Smooth muscle cell of the brain vasculature (primary cell): Measurements from ENCODE around the gene NLK.
"Not testable (repeated sequence)": the region's sequence is repeated elsewhere in the genome, so short reads cannot be mapped to it uniquely, and the experiment has no call there.

ENCODE experiments used
- DNase-seq: peaks from one replicate; pipeline ENCODE4 v3.0.0-alpha.2; 2012; ENCODE audit warnings: low read depth, low spot score

The NLK gene

DNA sequence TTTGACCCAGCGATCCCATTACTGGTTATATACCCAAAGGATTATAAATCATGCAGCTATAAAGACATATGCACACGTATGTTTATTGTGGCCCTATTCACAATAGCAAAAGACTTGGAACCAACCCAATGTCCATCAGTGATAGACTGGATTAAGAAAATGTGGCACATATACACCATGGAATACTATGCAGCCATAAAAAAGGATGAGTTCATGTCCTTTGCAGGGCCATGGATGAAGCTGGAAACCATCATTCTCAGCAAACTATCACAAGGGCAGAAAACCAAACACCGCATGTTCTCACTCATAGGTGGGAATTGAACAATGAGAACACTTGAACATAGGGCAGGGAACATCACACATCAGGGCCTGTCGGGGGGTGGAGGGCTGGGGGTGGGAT is 112.9 kb downstream of the NLK start:
- DNase-seq, result not testable (repeated sequence)

DNA sequence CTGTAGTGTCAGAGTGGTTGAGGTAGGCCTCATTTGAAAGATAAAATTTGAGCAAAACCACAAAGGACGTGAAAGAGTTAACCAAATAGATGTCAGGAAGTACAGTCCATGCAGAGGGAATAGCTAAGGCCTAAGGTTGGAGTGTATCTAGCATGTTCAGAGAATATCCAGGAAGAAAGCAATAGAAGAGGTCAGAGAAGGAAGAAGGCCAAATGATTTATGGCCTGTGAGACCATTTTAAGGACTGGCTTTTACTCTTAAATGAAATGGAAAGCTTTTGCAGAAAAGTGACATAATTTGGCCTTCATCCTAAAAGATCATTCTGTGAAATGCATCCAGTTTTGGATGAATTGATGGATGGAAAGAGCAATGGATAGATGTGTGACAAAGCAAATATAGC is 116.5 kb downstream of the NLK start:
- DNase-seq, result no peak

DNA sequence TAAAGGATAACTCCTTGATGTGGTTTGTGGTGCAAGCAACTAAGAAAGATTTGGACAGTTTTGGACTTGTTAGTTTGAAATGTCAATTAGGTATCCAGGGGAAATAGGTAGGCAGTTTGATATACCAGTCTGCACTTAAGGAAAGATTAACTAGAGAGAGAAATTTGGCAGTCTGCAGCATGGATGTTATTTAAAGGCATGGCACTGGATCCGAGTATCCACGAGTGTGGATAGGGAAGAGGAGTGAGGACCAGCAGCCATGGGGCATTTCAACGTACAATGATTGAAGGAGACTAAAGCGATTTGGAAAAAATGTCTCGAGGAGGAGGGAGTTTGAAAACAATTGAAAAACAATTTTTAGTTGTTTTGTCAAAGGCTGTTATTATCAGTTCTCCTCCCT is 117.4 kb downstream of the NLK start:
- DNase-seq, result no peak

DNA sequence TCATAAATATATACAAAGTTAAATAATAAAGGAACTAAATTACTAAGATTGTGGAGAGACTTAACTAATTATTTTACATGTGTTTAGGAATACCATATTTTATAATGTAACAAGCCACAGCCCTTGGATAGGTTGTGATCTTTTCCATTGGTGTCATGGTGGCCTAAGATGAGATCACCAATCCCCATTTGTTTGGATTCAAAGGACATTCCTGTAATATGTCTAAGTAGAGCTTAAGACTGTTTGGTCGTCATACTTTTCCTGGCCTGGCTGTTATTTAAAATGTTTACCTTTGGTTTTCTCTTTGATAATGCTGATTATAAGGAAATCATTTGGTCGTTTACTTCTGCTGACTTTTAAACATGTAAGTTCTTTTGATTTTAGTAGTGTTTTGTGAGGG is 118.1 kb downstream of the NLK start:
- no peak for DNase-seq

DNA sequence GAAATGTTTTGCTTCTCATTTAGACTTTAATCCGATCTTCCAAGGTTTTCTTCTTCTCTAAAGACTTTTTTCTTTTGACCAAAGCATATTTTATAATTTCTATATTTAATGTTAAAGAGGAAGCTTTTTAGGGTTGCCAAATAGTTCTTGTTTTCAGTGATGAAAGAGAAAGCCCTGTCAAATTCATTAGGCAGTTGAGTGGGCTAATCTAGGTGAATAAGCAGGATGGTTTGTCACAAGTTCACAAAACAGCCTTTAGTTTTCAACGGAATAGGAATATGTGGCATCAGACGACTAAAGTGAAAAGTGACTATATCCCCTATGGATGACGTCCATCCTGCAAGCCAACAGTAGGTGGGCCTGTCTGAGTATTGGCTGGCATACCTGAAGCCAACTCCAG is 118.8 kb downstream of the NLK start:
- no peak for DNase-seq

DNA sequence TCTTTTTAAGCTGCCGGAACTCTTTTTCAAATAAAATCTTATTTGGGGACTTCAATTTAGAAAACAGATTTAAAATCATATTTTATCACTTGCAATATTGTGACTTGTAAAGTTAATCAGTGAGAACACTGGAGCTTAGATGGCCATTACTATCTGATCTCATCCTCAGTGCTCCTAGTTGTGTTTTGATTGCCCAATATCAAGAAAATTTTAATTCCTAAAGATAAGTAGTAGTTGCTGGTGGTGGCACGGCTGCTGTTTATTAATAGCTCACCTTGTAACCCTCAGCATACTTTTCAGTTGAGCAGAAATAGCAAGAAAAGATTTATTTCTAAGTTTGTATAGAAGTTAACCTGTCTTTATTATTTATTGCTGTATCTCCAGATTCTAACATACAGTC is 124.0 kb downstream of the NLK start:
- DNase-seq, result no peak

DNA sequence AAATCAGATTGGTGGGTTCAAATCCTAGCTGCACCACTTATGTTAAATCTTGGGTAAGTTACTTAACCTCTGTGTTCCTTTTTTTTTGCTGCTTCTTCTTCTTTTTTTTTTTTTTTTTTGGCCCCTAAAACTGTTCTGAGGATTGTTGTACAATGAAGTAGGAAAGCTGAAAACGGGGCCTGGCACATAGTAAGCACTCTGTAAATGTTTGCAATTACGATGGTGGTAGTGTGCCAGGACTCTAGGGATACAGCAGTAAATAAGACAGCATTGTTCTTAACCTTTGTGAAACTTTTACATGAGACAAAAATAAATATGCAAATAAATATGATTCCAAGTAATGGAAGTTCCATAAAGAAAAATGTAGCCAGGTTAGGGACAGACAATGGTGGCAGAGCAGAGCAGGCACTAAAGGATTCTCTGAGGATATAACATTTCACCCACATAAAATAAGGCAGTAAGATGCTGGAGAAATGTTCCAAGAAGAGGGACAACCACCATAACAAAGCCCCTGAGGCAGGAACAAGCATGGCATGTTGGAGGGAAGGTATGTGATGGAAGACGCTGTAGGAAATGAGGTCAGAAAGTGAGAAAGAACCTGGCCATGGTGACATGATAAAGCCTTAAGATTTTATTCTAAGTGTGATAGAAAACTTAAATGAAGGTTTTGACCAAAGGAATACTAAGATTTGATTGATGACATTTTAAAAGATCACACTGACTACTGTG is 127.3 kb downstream of the NLK start:
- DNase-seq, result no peak

DNA sequence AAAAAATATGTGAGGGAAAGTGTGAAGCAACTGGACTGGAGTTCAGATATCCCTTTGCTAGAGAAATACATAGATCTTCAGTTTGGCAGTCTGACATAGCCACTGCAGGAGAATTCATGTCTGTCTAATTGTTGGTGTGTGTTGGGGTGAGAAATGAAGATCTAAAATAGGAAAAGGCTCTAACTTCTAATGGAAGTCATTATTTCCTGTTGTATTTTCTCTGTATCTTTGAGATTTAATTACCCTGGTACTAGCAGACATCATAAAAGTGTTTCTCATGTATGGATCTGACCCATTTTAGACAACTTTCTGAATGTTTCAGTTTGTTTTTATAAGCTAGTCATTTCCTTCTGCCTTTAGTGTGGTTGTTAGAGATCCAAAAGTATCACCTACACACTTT is 128.3 kb downstream of the NLK start:
- DNase-seq, result no peak

DNA sequence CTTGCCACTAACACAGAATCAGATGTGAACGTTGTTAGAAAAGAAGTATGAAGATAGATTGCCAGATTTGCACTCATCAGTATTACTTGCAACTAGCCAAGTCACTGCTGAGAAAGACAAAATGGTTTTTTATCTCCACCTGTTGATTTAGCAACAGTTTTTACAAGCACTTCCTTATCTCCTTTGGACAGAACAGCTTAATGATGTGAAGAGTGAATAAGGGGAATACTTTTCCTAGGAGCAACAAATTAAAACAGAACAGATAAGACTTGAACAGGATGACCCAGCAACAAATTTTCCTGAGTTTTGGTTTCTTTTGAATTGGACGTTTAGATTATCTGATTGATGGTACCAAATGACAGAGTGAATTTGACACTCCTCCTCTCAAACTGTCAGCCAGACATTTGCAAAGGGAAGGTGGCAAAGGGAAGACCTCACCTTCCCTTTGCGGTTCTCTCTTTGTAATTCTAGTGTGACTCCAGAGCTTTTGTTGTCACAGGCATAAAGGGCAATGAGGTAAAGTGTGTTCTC is 130.6 kb downstream of the NLK start:
- no peak for DNase-seq

DNA sequence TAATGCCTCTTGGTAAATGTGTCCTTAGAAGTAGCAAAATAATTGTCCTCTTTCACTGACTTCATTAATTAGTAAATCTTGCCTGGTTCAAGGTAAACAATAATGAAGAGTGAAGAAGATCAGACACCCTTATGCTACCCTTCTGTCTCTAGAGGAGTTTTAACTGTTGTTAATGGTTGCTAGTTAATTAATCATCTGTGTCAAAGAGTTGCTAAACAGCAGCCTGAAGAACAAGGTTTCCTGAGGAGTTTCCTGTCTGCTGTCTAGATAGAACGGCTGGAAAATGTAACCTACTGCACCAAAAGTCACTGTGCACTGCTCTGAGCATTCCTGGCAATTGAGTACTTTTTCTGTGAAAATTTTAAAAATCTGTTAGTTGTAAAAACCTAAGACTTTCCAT is 131.3 kb downstream of the NLK start:
- DNase-seq, result no peak

DNA sequence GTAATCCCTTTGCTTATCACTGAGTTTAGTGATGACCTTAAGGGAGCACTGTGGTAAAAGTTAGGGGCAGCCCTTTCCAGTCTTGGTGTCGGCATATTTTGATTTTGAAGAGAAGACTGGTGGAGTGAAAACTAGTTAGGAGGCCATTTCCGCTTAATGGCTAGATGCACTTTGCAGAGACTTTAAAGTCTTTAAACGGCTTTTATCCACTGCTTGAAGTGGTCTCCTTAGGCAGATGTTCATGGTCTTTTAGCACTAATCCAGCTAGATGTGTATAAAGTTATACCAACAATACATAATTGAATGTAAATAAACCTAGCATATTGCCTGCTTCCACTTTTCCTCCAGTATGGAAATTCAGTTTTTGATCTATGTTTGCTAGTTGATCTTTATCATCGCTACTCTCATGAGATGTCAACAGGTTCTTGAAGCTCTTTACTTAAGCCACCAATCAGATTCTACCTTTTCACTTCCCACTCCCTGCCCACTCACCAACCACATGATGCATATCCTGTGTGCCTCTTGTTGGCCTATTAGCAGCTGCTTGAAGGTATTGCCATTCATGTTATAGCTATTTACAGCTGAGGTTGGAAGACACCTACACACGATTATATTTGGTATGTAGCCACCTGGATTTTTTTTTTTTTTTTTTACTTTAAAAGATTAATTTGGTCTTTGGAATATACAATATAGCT is 132.0 kb downstream of the NLK start:
- DNase-seq, result no peak

DNA sequence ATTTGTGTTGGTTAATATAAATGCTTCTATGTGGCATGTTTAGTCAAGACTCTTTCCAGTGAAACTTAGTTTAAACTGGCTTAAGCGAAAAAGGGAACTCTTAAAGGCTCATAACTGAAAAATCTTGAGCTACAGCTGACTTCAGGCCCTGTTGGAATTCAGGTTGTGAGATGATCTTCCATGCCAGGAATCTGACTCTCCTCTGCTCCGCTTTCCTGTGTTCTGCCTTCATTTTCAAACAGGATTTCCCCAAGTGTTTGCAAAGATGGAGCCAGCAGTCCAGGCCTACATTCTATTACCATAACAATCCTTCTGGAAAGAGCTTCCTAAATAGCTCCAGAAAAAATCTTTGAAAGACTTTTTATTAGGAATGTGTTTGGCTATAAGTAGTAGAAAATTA is 134.9 kb downstream of the NLK start:
- DNase-seq, result no peak

DNA sequence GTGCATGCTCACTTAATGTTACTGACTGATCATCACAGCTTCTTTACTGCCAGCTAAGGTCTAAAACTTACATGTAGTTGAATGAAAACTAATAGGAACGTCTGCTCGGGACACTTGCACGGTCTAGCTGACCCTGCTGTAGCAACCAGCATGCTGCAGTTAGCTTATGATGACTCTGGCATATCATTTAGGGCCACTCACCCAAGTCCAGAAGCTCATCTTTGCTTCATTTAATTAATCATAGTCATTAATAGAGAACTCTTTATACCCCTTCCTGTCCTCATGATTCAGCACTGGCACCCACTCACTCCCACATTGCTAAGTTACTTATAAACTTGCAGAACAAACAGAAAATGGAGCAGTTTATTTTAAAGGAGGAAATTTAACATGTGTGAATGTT is 136.3 kb downstream of the NLK start:
- DNase-seq, result no peak

DNA sequence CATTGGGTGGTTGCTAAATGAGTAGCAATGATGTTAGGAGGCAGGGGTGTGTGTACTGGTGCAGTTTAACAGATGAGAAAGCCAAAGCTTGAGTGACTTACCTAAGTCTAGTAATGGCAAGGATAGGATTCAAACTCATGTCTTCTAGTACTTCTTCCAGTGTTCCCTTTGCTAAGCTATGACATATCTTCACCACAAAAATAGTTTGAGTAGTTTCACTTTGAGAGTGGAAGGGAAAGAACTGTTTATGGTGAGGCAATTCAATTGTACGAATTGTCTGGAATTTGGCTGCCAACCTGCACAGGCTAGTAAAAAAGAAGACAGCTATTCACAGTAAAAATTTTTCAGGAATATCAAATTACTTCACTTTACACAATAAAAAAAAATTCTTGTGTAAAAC is 138.0 kb downstream of the NLK start:
- DNase-seq, result no peak

DNA sequence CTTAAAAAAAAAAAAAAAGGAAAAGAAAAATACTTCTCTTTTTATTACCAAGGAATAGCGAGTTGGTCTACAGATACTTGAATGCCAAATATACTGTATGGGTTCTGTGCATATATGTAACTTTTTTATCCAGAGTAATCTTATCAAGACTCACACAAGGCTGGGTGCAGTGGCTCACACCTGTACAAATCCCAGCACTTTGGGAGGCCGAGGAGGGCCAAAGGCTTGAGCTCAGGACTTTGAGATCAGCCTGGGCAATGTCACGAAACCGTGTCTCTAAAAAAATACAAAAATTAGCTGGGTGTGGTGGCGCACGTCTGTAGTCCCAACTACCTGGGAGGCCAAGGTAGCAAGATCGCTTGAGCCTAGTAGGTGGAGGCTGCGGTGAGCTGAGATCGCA is 139.1 kb downstream of the NLK start:
- no peak for DNase-seq

DNA sequence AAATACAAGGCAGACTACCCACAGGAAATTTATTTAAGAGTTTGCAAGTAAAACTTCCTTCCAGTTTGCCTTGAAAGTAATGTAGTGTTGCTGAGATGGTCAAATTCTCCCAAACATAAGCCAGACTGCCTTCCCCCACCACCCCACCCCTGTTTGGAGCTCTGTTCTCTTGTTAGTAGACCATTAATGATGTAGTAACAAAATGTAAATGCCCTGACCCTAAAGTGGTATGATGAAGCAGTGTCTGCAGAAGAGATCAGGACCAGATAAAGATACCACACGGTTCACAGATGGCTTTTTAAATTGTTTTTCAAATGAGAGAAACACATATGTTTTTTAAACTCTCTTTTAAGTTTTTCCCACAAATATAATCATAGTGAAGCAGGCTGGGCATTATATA is 140.1 kb downstream of the NLK start:
- no peak for DNase-seq

DNA sequence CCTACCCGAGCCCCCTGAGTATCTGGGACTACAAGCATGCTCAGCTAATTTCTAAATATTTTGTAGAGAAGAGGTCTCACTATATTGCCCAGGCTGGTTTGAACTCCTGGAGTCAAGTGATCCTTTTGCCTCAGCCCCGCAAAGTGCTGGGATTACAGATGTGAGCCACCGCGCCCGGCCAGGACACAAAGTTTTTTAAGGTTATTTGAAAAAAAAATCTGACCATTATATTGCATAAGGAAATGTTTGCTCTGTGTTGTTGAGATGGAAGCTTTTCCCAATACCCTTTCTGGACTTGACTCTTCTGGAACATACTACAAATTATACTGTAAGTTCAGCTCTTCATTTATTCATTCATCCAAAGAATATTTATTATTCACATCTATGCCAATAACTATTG is 143.2 kb downstream of the NLK start:
- no peak for DNase-seq

DNA sequence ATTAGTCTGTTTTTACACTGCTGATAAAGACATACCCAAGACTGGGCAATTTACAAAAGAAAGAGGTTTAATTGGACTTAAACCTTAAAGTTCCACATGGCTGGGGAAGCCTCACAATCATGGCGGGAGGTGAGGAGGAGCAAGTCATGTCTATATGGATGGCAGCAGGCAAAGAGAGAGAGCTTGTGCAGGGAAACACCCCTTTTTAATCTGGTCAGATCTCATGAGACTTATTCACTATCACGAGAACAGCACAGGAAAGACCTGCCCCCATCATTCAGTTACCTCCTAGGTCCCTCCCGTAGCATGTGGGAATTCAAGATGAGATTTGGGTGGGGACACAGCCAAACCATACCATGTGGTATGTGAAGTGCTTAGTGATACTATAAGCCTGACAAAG is 144.0 kb downstream of the NLK start:
- not testable (repeated sequence) for DNase-seq

DNA sequence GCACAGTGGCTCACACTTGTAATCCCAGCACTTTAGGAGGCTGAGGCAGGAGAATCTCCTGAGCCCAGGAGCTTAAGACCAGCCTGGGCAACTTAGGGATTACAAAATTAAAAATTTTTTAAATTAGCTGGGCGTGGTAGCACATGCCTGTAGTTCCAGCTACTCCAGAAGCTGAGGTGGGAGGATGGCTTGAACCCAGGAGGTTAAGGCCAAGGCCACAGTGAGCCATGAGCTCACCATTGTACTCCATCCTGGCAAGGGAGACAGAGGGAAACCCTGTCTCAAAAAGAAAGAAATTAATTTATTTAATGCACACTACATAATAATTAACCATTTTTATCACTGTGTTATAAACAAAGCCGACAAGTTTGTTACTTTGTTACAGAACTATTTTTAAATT is 145.5 kb downstream of the NLK start:
- no peak for DNase-seq

DNA sequence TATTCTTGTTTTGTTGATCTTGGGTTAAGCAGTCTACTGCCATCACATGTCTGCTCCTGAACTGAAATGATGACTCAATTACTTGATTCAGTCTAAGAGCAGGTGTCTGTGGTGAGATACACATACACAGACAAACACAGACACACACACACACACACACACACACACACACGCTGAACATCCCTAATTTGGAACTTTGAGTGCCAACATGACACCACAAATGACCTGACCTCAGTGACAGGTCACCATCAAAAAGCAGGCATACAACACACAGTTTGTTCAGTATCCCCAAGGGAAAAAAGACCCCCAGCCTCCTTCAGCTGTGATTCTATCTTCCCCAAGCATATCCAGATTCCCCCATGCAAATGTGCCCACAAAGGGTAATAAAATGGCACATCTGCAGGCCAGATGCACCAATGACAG is 146.4 kb downstream of the NLK start:
- no peak for DNase-seq

DNA sequence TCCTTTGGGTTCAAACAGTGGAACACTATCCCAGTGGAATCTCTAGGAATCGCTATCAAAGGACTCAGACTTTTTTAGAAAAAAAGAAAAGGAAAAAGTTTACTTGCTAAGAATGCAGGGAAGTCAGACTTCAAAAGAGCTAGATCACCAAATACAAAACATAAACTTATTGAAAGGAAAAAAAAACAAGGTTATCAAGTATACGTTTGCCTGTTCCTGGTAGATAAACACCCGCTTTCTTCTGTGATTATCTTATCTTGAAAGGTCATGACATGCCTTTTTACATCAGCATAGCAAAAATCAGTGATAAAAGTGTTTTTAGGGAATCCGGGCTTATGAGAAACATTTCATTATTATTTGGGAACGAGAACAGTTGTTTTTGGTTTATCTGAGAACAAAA is 147.2 kb downstream of the NLK start:
- DNase-seq, result no peak

DNA sequence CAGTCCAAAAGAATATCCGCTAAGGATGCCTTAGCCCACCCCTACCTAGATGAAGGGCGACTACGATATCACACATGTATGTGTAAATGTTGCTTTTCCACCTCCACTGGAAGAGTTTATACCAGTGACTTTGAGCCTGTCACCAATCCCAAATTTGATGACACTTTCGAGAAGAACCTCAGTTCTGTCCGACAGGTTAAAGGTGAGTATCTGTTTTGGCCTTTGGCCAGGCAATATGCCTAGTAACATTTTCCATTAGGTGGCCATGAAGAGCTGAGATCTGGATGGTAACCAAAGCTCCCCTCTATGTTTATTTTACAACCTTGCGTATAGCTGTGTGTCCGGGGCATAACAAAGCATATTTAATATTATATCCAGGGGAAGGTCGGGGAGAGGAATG is 148.5 kb downstream of the NLK start:
- no peak for DNase-seq

DNA sequence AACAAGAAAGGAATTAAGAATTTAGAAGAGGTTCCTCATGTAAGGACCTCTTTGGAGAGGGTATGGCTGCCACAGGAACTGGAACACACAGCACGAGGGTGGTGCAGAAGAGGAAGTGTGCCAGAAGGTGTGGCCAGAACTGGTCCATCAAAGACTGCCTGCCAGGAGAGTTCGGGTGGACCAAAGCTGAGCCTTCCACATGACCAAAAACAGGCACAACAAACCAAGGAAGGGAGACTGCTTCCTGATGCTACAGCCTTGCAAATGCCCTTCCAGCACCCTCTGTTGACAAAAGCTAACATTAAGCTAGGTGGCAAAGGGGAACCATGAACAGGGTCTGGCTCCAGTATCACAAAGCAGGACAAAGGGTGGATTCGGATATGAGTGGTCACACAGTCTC is 150.8 kb downstream of the NLK start:
- no peak for DNase-seq
